CD8-positive, alpha-beta memory T cell (primary cell): ENCODE measurements around the gene ATP11B. TPM values are rescaled to one million over a fixed set of nuclear protein-coding genes. Genes with fewer than 3 reads are reported as not detected.
A peak's percentile ranks its signal among the peaks of the same experiment; 100 is the strongest.

Experiments used
- CTCF ChIA-PET: fragments of 350-600 bp; sonication (Branson Sonifier 250); formaldehyde crosslinking; loops from one replicate; lab custom pipeline; 2021; ENCODE audit warnings: antibody characterized with exemption; lab: Charles Lee
- POLR2A ChIA-PET: fragments of 350-600 bp; sonication (Branson Sonifier 250); formaldehyde crosslinking; loops from one replicate; lab custom pipeline; 2021; ENCODE audit warnings: antibody characterized with exemption; lab: Charles Lee
- DNase-seq, 5 donors: peaks; one replicate each; pipeline versions ENCODE4 v3.0.0 to v3.0.0-alpha.2; 2020 to 2022; ENCODE audit warnings: mixed read lengths in 1 of 5
- H3K27ac ChIP-seq: one replicate; pipeline ENCODE4 v1.7.0; 2013; ENCODE audit warnings: low read depth, mild to moderate bottlenecking, low read length, moderate library complexity
- H3K27me3 ChIP-seq: 2 replicates; pipeline ENCODE4 v1.7.0; 2013; ENCODE audit warnings: low read length, mild to moderate bottlenecking; ENCODE audit not compliant: insufficient read depth, poor library complexity, severe bottlenecking
- H3K36me3 ChIP-seq: 2 replicates; pipeline ENCODE4 v1.7.0; 2013; ENCODE audit warnings: mild to moderate bottlenecking, low read length, moderate library complexity; ENCODE audit not compliant: insufficient read depth
- H3K4me1 ChIP-seq: 2 replicates; pipeline ENCODE4 v1.7.0; 2013; ENCODE audit warnings: mild to moderate bottlenecking, low read length, moderate library complexity; ENCODE audit not compliant: insufficient read depth
- H3K4me3 ChIP-seq: 2 replicates; pipeline ENCODE4 v1.7.0; 2013; ENCODE audit warnings: mild to moderate bottlenecking, low read length
- H3K9me3 ChIP-seq: 2 replicates; pipeline ENCODE4 v1.7.0; 2013; ENCODE audit warnings: mild to moderate bottlenecking, low read length
- H3K27ac Mint-ChIP-seq, 8 donors: one replicate each; pipeline ENCODE4 v1.8.0; 2020 to 2021; ENCODE audit warnings: mixed read lengths in 8 of 8, mild to moderate bottlenecking in 6 of 8, inconsistent platforms in 3 of 8, moderate library complexity in 3 of 8
- H3K27me3 Mint-ChIP-seq, 2 donors: one replicate each; pipeline ENCODE4 v1.8.0; 2020 to 2021; ENCODE audit warnings: mixed read lengths in 2 of 2, mild to moderate bottlenecking in 1 of 2, moderate library complexity in 1 of 2
- H3K36me3 Mint-ChIP-seq, 3 donors: one replicate each; pipeline ENCODE4 v1.8.0; 2020 to 2021; ENCODE audit warnings: mixed read lengths in 3 of 3, inconsistent platforms in 1 of 3, mild to moderate bottlenecking in 1 of 3
- H3K4me1 Mint-ChIP-seq, 3 donors: one replicate each; pipeline ENCODE4 v1.8.0; 2020 to 2021; ENCODE audit warnings: mixed read lengths in 3 of 3, inconsistent platforms in 1 of 3, mild to moderate bottlenecking in 1 of 3
- H3K4me3 Mint-ChIP-seq, 7 donors: one replicate each; pipeline ENCODE4 v1.8.0; 2020 to 2021; ENCODE audit warnings: mixed read lengths in 7 of 7, mild to moderate bottlenecking in 6 of 7, moderate library complexity in 4 of 7, inconsistent platforms in 2 of 7
- H3K9me3 Mint-ChIP-seq, 5 donors: one replicate each; pipeline ENCODE4 v1.8.0; 2020 to 2022; ENCODE audit warnings: mixed read lengths in 5 of 5, mild to moderate bottlenecking in 3 of 5, moderate library complexity in 2 of 5, inconsistent platforms in 1 of 5
- polyA plus RNA-seq: library from polyadenylated mRNA; unstranded; fragments of 300-500 nt; fragmentation: Illumina TruSeq; gene quantifications from one replicate; pipeline ENCODE4 v1.2.3, GENCODE V29; 2021
- total RNA-seq, 2 experiments: library from RNA; stranded (reverse); gene quantifications; one replicate each; pipeline ENCODE4 v1.2.3, GENCODE V29; 2021

ATP11B gene
- total and polyA plus RNA-seq, 3 experiments from 2014 or later: 47.0 to 78.2 (median 76.4) TPM

- Histone ChIP-seq H3K4me1 (no peaks in the 10 kb centered on the region), H3K4me3 (no peak overlapping the region), H3K9me3 (no peaks in the 10 kb centered on the region), H3K36me3 (peaks cover 34% of the 10 kb centered on the region), H3K27ac (no peak overlapping the region), H3K27me3 (no peaks in the 10 kb centered on the region)
- Mint-ChIP-seq H3K27me3 (no peaks in the 10 kb centered on the region), H3K4me1 (peaks cover 2 to 13% (median 10%) of the 10 kb centered on the region in 3 donors), H3K9me3 (no peaks in the 10 kb centered on the region), H3K36me3 (peaks cover 0 to 82% (median 33%) of the 10 kb centered on the region in 3 donors), H3K27ac (no peak overlapping the region), H3K4me3 (no peak overlapping the region)
- no peak for DNase-seq
- ChIA-PET CTCF (no interaction called here), POLR2A (no interaction called here)
Observed at GRCh38 chr3:182891364-182891763, 98.1 kb downstream of the ATP11B start.

GRCh38 chr3:182892226-182892625 is 98.9 kb downstream of the ATP11B start:
- Histone ChIP-seq H3K27ac (no peak overlapping the region), H3K4me3 (no peak overlapping the region), H3K9me3 (no peaks in the 10 kb centered on the region), H3K36me3 (peaks cover 38% of the 10 kb centered on the region), H3K4me1 (no peaks in the 10 kb centered on the region), H3K27me3 (no peaks in the 10 kb centered on the region)
- ChIA-PET CTCF (interaction anchor here (0.6 kb wide), 1 partner anchor 13 kb away, joined by 3 read pairs; no protein-coding TSS in a partner anchor), POLR2A (no interaction called here)
- DNase-seq: no peak
- Mint-ChIP-seq H3K4me3 (no peak overlapping the region), H3K27me3 (no peaks in the 10 kb centered on the region), H3K36me3 (peaks cover 0 to 82% (median 31%) of the 10 kb centered on the region in 3 donors), H3K4me1 (peaks cover 2 to 13% (median 10%) of the 10 kb centered on the region in 3 donors), H3K9me3 (no peaks in the 10 kb centered on the region), H3K27ac (peak overlapping the region in 3 of 8 donors; percentile 3 to 58 (median 56))

- peaks cover 4 to 13% (median 10%) of the 10 kb centered on the region in 3 donors for H3K4me1 Mint-ChIP-seq
- no peak overlapping the region for H3K4me3 ChIP-seq
- H3K27ac Mint-ChIP-seq: peak overlapping the region in 4 of 8 donors; percentile 47 to 61 (median 52)
- no peak for DNase-seq
- H3K9me3 ChIP-seq: no peaks in the 10 kb centered on the region
- H3K27me3 ChIP-seq: no peaks in the 10 kb centered on the region
- H3K36me3 Mint-ChIP-seq: peaks cover 0 to 77% (median 30%) of the 10 kb centered on the region in 3 donors
- no peak overlapping the region for H3K4me3 Mint-ChIP-seq
- no peaks in the 10 kb centered on the region for H3K9me3 Mint-ChIP-seq
- no peak overlapping the region for H3K27ac ChIP-seq
- H3K27me3 Mint-ChIP-seq: no peaks in the 10 kb centered on the region
- ChIA-PET CTCF (no interaction called here), POLR2A (no interaction called here)
- H3K36me3 ChIP-seq: peaks cover 41% of the 10 kb centered on the region
- no peaks in the 10 kb centered on the region for H3K4me1 ChIP-seq
Observed at GRCh38 chr3:182895513-182896112, 102.3 kb downstream of the ATP11B start.

GRCh38 chr3:182896553-182896952 is 103.2 kb downstream of the ATP11B start:
- POLR2A ChIA-PET: interaction anchor here (0.7 kb wide), 1 partner anchor 50 kb away, joined by 3 read pairs; no protein-coding TSS in a partner anchor
- Histone ChIP-seq H3K4me3 (no peak overlapping the region), H3K27ac (no peak overlapping the region), H3K4me1 (no peaks in the 10 kb centered on the region), H3K36me3 (peaks cover 34% of the 10 kb centered on the region), H3K9me3 (no peaks in the 10 kb centered on the region), H3K27me3 (no peaks in the 10 kb centered on the region)
- Mint-ChIP-seq H3K4me3 (no peak overlapping the region), H3K27ac (no peak overlapping the region), H3K4me1 (peaks cover 4 to 13% (median 10%) of the 10 kb centered on the region in 3 donors), H3K9me3 (no peaks in the 10 kb centered on the region), H3K36me3 (peaks cover 0 to 69% (median 24%) of the 10 kb centered on the region in 3 donors), H3K27me3 (no peaks in the 10 kb centered on the region)
- DNase-seq: no peak
- CTCF ChIA-PET: no interaction called here

GRCh38 chr3:182902236-182902635 is 108.9 kb downstream of the ATP11B start:
- Mint-ChIP-seq H3K4me3 (no peak overlapping the region), H3K27me3 (no peaks in the 10 kb centered on the region), H3K9me3 (no peaks in the 10 kb centered on the region), H3K36me3 (peaks cover 6 to 59% (median 20%) of the 10 kb centered on the region in 3 donors), H3K4me1 (peaks cover 0 to 9% (median 2%) of the 10 kb centered on the region in 3 donors), H3K27ac (peak overlapping the region in 3 of 8 donors; percentile 1 to 52 (median 45))
- ChIA-PET POLR2A (no interaction called here), CTCF (no interaction called here)
- no peak overlapping the region for H3K27ac ChIP-seq
- DNase-seq: no peak
- H3K4me1 ChIP-seq: no peaks in the 10 kb centered on the region
- H3K27me3 ChIP-seq: no peaks in the 10 kb centered on the region
- H3K4me3 ChIP-seq: no peak overlapping the region
- H3K9me3 ChIP-seq: no peaks in the 10 kb centered on the region
- H3K36me3 ChIP-seq: peaks cover 44% of the 10 kb centered on the region

- CTCF ChIA-PET: interaction anchor here (1.0 to 1.2 kb wide), 3 partner anchors 9 to 38 kb away, joined by 3 to 5 read pairs (median 3); no protein-coding TSS in a partner anchor
- H3K36me3 ChIP-seq: peaks cover 33% of the 10 kb centered on the region
- peak overlapping the region in 2 of 8 donors; percentile 42 to 58 for H3K27ac Mint-ChIP-seq
Observed at GRCh38 chr3:182904164-182904563, 110.9 kb downstream of the ATP11B start.

GRCh38 chr3:182905623-182906022 is 112.3 kb downstream of the ATP11B start:
- CTCF ChIA-PET: interaction anchor here (1.1 kb wide), 1 partner anchor 36 kb away, joined by 3 read pairs; no protein-coding TSS in a partner anchor
- no peak for DNase-seq
- no peak overlapping the region for H3K27ac ChIP-seq
- H3K27me3 Mint-ChIP-seq: no peaks in the 10 kb centered on the region
- H3K9me3 Mint-ChIP-seq: no peaks in the 10 kb centered on the region
- no peaks in the 10 kb centered on the region for H3K27me3 ChIP-seq
- peaks cover 6 to 51% (median 14%) of the 10 kb centered on the region in 3 donors for H3K36me3 Mint-ChIP-seq
- peaks cover 2% of the 10 kb centered on the region for H3K4me1 ChIP-seq
- H3K4me1 Mint-ChIP-seq: peaks cover 6 to 22% (median 11%) of the 10 kb centered on the region in 3 donors
- H3K4me3 Mint-ChIP-seq: no peak overlapping the region
- H3K4me3 ChIP-seq: no peak overlapping the region
- H3K9me3 ChIP-seq: no peaks in the 10 kb centered on the region
- POLR2A ChIA-PET: no interaction called here
- H3K27ac Mint-ChIP-seq: peak overlapping the region in 4 of 8 donors; percentile 24 to 80 (median 61)
- H3K36me3 ChIP-seq: peaks cover 23% of the 10 kb centered on the region

More at GRCh38 chr3:182904164-182904563, 110.9 kb downstream of the ATP11B start:
- Histone ChIP-seq H3K27me3 (no peaks in the 10 kb centered on the region), H3K4me1 (no peaks in the 10 kb centered on the region), H3K27ac (no peak overlapping the region), H3K4me3 (no peak overlapping the region), H3K9me3 (no peaks in the 10 kb centered on the region)
- Mint-ChIP-seq H3K27me3 (no peaks in the 10 kb centered on the region), H3K36me3 (peaks cover 6 to 60% (median 20%) of the 10 kb centered on the region in 3 donors), H3K9me3 (no peaks in the 10 kb centered on the region), H3K4me1 (peaks cover 2 to 11% (median 2%) of the 10 kb centered on the region in 3 donors), H3K4me3 (no peak overlapping the region)
- DNase-seq: no peak
- POLR2A ChIA-PET: interaction anchor here (0.6 kb wide), 1 partner anchor 1190 kb away, joined by 4 read pairs; no protein-coding TSS in a partner anchor

- Mint-ChIP-seq H3K27me3 (no peaks in the 10 kb centered on the region), H3K27ac (peak overlapping the region in 4 of 8 donors; percentile 24 to 80 (median 61)), H3K9me3 (no peaks in the 10 kb centered on the region), H3K4me1 (peaks cover 9 to 26% (median 15%) of the 10 kb centered on the region in 3 donors), H3K4me3 (no peak overlapping the region), H3K36me3 (peaks cover 6 to 51% (median 14%) of the 10 kb centered on the region in 3 donors)
- POLR2A ChIA-PET: no interaction called here
- H3K27ac ChIP-seq: no peak overlapping the region
- H3K9me3 ChIP-seq: no peaks in the 10 kb centered on the region
- H3K4me1 ChIP-seq: peaks cover 6% of the 10 kb centered on the region
- CTCF ChIA-PET: no interaction called here
- no peak for DNase-seq
- H3K4me3 ChIP-seq: no peak overlapping the region
- no peaks in the 10 kb centered on the region for H3K27me3 ChIP-seq
- H3K36me3 ChIP-seq: peaks cover 23% of the 10 kb centered on the region
Observed at GRCh38 chr3:182906036-182906435, 112.7 kb downstream of the ATP11B start.
